Gastrocnemius medialis (tissue), 4 donors: ENCODE data around the gene PDE4B.

Experiments
- POLR2A ChIP-seq, 2 donors: fragments of 450-650 bp; IDR thresholded peaks; one replicate each; pipeline ENCODE4 v1.6.1; 2017; ENCODE audit warnings: antibody characterized with exemption in 2 of 2, mild to moderate bottlenecking in 2 of 2, moderate library complexity in 2 of 2
- TF ChIP-seq, protein P1 (sequence below), 5 experiments: fragments of 450-650 bp in 3 of 5; fragments of 200-600 bp in 2 of 5; sonication (generic) in 2 of 5; IDR thresholded peaks in 4 of 5; conservative IDR thresholded peaks in 1 of 5; 1 replicate in 4 of 5; 2 replicates in 1 of 5; pipeline ENCODE4 v1.5.1; 2016 to 2019; ENCODE audit warnings: antibody characterized with exemption in 5 of 5, mild to moderate bottlenecking in 3 of 5, moderate library complexity in 3 of 5

DNA sequence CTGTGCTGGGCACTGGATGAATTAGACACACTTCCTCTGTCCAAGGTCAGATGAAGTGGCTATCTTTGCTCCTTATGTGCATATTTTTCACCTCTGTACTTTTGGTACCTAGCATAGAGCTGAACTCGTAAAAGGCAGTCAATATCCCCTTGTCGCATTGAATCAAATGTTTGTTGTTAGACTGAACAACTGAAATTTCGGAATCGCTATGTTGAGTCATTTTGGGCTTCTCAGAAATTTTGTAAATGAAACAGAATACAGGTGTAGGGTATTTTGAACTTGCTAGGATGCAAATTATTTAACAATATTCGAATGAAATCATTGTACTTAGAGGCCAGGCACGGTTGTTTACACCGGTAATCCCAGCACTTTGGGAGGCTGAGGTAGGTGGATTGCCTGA, 48.0 kb downstream of the PDE4B start:
- TF ChIP-seq POLR2A (IDR thresholded peaks at IDR 0.05) = no peak
- TF ChIP-seq, protein P1, sequence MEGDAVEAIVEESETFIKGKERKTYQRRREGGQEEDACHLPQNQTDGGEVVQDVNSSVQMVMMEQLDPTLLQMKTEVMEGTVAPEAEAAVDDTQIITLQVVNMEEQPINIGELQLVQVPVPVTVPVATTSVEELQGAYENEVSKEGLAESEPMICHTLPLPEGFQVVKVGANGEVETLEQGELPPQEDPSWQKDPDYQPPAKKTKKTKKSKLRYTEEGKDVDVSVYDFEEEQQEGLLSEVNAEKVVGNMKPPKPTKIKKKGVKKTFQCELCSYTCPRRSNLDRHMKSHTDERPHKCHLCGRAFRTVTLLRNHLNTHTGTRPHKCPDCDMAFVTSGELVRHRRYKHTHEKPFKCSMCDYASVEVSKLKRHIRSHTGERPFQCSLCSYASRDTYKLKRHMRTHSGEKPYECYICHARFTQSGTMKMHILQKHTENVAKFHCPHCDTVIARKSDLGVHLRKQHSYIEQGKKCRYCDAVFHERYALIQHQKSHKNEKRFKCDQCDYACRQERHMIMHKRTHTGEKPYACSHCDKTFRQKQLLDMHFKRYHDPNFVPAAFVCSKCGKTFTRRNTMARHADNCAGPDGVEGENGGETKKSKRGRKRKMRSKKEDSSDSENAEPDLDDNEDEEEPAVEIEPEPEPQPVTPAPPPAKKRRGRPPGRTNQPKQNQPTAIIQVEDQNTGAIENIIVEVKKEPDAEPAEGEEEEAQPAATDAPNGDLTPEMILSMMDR (IDR thresholded peaks at IDR 0.05 in 4 of 5, conservative IDR thresholded peaks at IDR 0.05 in 1 of 5) = no peak
